Urinary bladder (tissue), 4 donors: ENCODE data around the gene NXNL1. TPM values are rescaled to one million over a fixed set of nuclear protein-coding genes. Genes with fewer than 3 reads are reported as not detected.

Experiments used
- DNase-seq: peaks from one replicate; pipeline ENCODE4 v3.0.0-alpha.2; 2015; ENCODE audit errors: extremely low spot score
- H3K27ac ChIP-seq: one replicate; pipeline ENCODE4 v1.5.1; 2013; ENCODE audit warnings: low read depth, mild to moderate bottlenecking, moderate library complexity
- H3K36me3 ChIP-seq: one replicate; pipeline ENCODE4 v1.6.1; 2013; ENCODE audit warnings: mild to moderate bottlenecking, moderate library complexity; ENCODE audit not compliant: insufficient read depth
- H3K4me1 ChIP-seq: one replicate; pipeline ENCODE4 v1.6.1; 2013; ENCODE audit warnings: mild to moderate bottlenecking, moderate library complexity; ENCODE audit not compliant: insufficient read depth
- H3K4me3 ChIP-seq: one replicate; pipeline ENCODE4 v1.5.1; 2013; ENCODE audit warnings: low read depth, low read length
- WGBS: extraction: QIAGEN DNeasy Blood & Tissue Kit; methylation state at CpG from one replicate; pipeline ENCODE4 v1.1.7; 2013; 5-methylcytosine and 5-hydroxymethylcytosine counted together
- polyA plus RNA-seq: library from polyadenylated mRNA; stranded (reverse); fragments of 200-250 nt; gene quantifications from one replicate; pipeline ENCODE4 v1.2.3, GENCODE V29; 2013
- total RNA-seq: library from RNA; depleted of rRNA; stranded (reverse); fragments of >200 nt; gene quantifications from one replicate; pipeline ENCODE4 v1.2.3, GENCODE V29; 2014
- donor health status: healthy with polysubstance abuse.
- donor health status: healthy.

Gene NXNL1
- total and polyA plus RNA-seq, 2 donors, result not detected

DNA sequence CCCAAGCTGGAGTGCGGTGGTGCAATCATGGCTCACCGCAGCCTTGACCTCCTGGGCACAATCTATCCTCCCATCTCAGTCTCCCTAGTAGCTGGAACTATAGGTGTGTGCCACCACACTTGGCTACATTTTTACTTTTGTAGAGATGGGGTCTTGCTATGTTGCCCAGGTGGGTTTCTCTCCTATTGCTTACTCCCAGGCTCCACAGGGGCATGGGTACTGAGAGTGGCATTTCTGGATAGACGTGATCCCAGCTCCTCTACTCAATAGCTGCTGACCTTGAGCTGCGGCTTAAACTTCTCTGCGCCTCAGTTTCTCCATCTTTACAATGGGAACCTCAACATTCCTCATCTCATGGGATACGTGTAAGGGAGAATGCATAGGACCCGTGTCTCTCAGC, 29.3 kb downstream of the NXNL1 start:
- Histone ChIP-seq H3K4me1 (no peaks in the 10 kb centered on the region), H3K36me3 (no peaks in the 10 kb centered on the region), H3K27ac (no peak overlapping the region), H3K4me3 (no peak overlapping the region)
- DNase-seq, result no peak
- 94% methylated on average over 7 of the region's 7 CpGs for WGBS

DNA sequence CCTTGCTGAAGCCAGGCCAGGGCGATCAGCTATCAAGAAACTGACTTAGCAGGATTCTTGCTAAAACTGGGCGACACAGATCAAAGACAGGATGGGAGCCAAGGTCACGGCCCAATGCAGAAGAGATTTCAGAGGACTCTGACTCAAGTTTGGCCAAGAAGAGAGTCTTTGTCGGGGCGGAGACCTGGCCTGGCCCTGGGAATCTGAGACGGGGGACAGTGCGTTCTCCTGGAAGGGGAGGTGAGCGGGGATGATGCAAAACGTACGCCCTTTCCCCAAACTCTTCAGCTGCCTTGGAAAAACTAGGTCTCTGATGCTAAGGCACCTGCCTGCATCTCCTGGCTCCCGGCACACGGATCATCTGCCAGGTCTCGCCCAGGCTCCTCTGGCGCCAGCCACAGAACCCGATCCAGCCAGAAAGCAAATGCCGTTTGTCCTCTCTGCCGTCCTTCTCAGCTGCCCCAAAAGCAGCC, 31.0 kb downstream of the NXNL1 start:
- Histone ChIP-seq H3K36me3 (no peaks in the 10 kb centered on the region), H3K4me1 (no peaks in the 10 kb centered on the region), H3K27ac (no peak overlapping the region), H3K4me3 (no peak overlapping the region)
- no peak for DNase-seq
- WGBS, result 54% methylated on average over 17 of the region's 17 CpGs

DNA sequence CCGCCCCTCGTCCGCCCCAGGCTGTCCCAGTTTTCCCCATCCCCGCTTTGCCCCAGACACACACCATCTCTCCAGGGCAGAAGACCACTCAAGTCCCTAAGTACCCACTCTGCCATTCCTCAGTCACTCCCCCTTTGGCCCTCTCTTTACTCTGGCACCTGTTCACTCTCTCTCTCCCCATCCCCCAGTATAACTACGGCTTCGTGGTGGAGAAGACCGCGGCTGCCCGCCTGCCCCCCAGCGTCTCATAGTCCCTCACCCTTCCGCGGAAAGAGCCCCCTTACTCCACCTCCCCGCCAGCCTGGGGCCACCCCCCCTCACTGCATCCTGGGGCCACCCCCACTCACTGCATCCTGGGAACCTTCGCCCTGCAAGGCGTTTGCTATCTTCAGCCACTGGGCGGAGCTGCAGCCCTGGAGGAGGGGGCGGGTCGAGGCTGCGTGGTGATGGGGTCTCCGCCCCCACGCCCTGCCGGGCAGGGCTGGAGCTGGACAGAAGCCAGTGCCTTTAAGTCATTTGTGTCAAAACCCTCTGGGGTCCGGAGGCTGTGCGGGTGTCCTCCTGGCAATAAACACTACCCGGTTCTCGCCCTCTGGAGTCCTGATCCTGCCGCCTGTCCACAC, 35.9 kb downstream of the NXNL1 start:
- no peak overlapping the region for H3K4me3 ChIP-seq
- DNase-seq, result no peak
- H3K36me3 ChIP-seq, result no peaks in the 10 kb centered on the region
- 25% methylated on average over 27 of the region's 27 CpGs for WGBS
- no peak overlapping the region for H3K27ac ChIP-seq
- no peaks in the 10 kb centered on the region for H3K4me1 ChIP-seq

DNA sequence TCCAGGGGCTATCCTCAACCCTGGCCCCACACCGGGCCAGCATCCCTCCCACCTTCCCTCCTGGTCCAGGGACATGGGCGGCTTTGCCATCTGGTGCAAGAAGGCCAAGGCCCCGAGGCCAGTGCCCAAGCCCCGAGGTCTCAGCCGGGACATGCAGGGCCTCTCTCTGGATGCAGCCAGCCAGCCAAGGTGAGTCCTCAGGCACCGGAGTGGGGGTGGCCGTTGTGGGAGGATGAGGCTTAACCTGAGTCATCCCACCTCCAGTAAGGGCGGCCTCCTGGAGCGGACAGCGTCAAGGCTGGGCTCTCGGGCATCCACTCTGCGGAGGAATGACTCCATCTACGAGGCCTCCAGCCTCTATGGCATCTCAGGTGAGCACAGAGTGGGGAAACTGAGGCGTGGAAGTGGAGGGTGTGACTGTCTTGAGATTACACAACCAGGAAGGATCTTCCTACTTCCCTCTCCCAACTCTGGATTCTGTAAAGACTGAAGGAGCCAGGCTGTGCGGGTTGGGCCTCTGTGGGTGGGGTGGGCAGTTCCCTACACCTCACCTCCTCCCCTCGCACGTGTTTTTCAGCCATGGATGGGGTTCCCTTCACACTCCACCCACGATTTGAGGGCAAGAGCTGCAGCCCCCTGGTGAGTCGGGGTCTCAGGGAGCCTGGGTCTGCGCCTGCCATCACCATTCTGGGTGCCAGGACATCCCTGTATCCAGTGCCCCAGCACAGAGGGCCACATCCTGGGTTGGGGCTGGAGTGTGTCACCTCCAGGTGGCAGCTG, 37.1 kb downstream of the NXNL1 start:
- no peaks in the 10 kb centered on the region for H3K36me3 ChIP-seq
- WGBS, result 92% methylated on average over 20 of the region's 20 CpGs
- no peak overlapping the region for H3K27ac ChIP-seq
- DNase-seq, result no peak
- peaks cover 4% of the 10 kb centered on the region for H3K4me1 ChIP-seq
- no peak overlapping the region for H3K4me3 ChIP-seq

DNA sequence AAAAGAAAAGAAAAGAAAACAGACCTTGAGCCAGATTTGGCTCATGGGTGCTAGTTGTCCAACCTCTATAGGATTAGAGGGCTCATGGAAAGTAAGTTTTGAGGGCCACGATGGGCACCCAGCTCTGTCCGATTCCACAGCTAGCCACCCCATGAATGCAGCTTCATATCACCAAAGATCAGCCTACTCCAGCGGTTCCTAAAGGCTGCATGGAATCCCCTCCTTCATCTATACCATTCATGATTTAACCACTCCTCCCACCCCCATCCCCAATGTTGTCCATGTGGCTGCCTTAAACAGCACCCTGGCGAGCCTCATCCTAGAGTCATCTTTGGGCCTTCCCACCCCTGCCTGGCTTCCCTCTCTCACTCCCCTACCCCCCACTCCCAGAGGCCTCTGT, 38.8 kb downstream of the NXNL1 start:
- Histone ChIP-seq H3K27ac (no peak overlapping the region), H3K36me3 (no peaks in the 10 kb centered on the region), H3K4me1 (peaks cover 4% of the 10 kb centered on the region), H3K4me3 (no peak overlapping the region)
- 96% methylated on average over 4 of the region's 4 CpGs for WGBS
- DNase-seq, result no peak

DNA sequence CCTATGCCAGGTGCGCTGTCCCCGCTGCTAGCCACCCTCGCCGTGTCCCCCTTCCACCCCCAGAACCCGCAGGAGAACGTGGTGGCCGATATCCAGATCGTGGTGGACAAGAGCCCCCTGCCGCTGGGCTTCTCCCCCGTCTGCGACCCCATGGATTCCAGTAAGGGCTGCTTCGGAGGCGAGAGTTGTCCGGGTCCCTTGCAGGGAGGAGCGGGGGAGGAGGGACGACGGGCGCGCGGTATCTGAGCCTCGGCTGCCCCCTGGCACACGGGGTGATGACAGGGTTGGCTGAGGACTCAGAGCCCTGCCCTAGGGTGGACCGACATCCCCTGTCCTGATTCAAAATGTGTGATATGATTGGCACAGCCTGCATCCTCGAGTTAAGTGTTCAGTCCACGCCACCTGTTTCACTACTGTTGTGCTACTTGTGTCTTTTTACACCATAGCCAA, 40.2 kb downstream of the NXNL1 start:
- H3K4me1 ChIP-seq, result peaks cover 4% of the 10 kb centered on the region
- no peak overlapping the region for H3K27ac ChIP-seq
- 5% methylated on average over 25 of the region's 25 CpGs for WGBS
- no peaks in the 10 kb centered on the region for H3K36me3 ChIP-seq
- DNase-seq, result no peak
- H3K4me3 ChIP-seq, result peak overlapping the region; percentile 61

DNA sequence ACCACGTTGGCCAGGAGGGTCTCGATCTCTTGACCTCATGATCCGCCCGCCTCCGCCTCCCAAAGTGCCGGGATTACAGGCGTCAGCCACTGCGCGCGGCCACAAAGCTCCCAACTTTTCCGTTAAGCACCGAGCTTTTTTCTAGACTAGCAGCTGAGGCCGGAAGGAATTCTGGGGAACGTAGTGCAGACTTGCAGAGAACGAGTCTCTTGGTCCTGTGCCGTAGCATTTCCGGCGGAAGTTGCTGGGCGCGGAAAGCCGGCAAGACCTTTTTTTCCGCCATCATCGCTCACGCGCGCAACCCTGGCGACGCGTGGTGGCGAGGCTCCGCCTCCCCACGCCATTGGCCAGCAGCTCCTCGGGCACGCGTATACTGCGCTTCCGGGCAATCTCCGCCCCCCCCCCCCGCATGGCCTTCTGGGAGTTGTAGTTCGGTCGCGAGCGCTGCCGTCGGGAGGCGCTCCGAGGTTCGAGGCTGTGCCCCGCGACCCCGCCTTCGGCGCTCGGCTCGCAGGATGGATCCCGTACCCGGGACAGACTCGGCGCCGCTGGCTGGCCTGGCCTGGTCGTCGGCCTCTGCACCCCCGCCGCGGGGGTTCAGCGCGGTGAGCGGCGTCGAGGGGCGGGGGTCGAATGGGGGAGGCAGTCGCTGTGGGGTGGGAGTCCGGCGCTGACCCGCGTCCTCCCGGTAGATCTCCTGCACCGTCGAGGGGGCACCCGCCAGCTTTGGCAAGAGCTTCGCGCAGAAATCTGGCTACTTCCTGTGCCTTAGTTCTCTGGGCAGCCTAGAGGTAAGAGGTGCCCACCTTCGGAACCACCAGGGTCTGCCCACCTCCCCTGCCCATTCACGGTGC, 40.9 kb downstream of the NXNL1 start, which contains the start of gene MVB12A:
Gene MVB12A, plus strand, starts transcription at position 427 of the 854 bp plus-strand sequence. Its CDS starts 89 bp downstream, at position 516.
- peak; percentile 96 for DNase-seq
- Histone ChIP-seq H3K27ac (peak within 1 kb of the TSS; percentile 54), H3K36me3 (no peaks in the 10 kb centered on the region), H3K4me3 (peak within 1 kb of the TSS; percentile 61), H3K4me1 (peaks cover 4% of the 10 kb centered on the region)
- WGBS, result under 1% methylated on average over 85 of the region's 85 CpGs

DNA sequence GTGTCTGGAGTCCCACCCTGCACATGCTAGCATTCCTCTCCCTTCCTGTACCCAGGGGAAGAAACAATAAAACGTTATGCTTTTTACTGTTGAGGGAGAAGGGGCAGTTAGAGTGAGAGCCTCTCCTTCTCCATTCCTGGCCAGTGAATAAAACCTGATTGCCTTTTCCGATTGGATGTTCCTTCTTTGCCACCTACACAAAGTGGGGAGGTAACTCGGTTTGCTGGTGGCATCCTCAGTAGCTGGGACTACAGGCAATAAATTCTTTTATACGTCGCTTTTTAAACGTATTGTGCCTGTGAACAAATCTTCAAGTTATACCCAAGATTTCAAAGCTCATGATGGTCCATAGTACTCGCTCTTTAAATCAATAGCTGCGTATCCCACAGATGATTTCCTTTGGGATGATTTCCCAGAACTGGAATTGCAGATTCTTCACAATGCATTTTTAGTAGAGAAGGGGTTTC, 41.5 kb downstream of the NXNL1 start:
- no peak for DNase-seq
- 9% methylated on average over 8 of the region's 8 CpGs for WGBS
- Histone ChIP-seq H3K4me1 (peaks cover 4% of the 10 kb centered on the region), H3K36me3 (no peaks in the 10 kb centered on the region), H3K4me3 (peak overlapping the region; percentile 24), H3K27ac (no peak overlapping the region)

DNA sequence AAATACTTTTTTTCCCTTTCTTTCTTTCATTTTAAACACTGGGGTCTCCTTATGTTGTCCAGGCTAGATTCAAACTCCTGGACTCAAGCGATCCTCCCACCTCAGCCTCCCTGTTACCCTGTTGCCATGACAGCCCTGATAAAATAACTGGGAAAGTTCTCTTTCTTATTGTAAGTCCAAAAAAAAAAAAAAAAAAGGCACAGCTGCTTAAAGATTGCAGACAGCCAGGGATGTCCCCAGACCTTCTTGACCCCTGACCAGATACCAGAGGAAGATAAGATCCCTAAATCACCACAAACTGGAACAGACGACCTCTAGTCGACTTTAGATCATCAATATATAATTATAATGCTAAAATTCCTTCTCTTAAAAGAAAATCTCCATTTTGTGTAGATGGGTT, 42.0 kb downstream of the NXNL1 start:
- no peak for DNase-seq
- 42% methylated on average over 3 of the region's 3 CpGs for WGBS
- Histone ChIP-seq H3K4me3 (no peak overlapping the region), H3K36me3 (no peaks in the 10 kb centered on the region), H3K4me1 (peaks cover 4% of the 10 kb centered on the region), H3K27ac (no peak overlapping the region)

DNA sequence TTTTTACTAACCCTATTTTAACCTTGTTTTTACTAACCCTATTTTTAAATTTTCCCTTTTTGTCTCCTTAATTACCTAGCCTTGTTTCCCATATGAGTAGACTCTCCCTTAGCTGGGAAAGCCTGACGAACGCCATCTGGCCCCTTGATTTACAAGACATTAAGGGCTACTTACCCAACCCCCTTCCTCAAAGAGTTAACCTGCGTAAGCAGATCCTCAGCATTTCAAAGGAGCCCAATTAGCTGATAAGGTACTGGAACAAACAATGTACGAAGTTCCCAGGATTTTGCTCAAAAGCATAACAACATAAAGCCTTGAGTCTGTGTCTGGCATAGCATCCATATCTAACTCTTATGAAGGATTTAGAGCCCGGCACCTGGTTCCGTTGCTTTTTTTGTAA, 45.6 kb downstream of the NXNL1 start:
- Histone ChIP-seq H3K36me3 (no peaks in the 10 kb centered on the region), H3K4me1 (peaks cover 6% of the 10 kb centered on the region), H3K27ac (no peak overlapping the region), H3K4me3 (no peak overlapping the region)
- WGBS, result 44% methylated on average over 6 of the region's 6 CpGs
- no peak for DNase-seq

DNA sequence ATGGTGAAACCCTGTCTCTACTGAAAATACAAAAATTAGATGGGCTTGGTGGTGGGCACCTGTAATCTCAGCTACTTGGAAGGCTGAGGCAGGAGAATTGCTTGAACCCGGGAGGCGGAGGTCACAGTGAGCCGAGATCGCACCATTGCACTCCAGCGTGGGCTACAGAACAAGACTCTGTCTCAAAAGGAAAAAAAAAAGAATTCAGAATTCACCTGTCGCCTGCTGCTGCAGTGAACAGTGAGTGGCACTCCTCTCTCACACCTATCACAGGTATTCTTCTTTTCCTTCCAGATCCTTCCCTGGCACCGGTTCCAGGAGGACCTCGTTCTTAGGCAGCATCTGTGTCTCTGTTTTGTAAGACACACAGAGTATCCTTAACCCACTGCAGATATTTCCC, 46.6 kb downstream of the NXNL1 start:
- WGBS, result 87% methylated on average over 8 of the region's 8 CpGs
- H3K4me1 ChIP-seq, result peaks cover 2% of the 10 kb centered on the region
- H3K4me3 ChIP-seq, result no peak overlapping the region
- no peak overlapping the region for H3K27ac ChIP-seq
- no peaks in the 10 kb centered on the region for H3K36me3 ChIP-seq
- no peak for DNase-seq

DNA sequence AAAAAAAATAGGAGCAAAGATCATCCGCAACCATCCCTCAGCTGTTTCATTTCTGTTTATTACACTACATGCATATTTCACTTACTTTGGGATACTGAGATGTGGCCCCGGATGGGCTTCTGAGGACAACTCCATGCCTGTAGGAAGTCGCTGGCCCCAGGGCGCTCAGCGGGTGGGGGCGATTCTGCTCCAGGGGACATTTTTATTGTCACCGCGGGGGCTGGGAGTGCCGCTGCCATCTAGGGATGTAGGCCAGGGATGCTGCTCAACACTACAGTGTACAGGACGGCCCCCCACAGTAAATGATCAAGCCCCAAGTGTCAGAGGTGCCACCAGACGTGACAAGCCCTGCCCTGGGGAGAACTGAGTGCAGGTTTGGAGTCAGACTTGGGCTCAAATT, 48.9 kb downstream of the NXNL1 start:
- H3K4me1 ChIP-seq, result peaks cover 2% of the 10 kb centered on the region
- DNase-seq, result no peak
- H3K27ac ChIP-seq, result no peak overlapping the region
- no peaks in the 10 kb centered on the region for H3K36me3 ChIP-seq
- 72% methylated on average over 11 of the region's 11 CpGs for WGBS
- no peak overlapping the region for H3K4me3 ChIP-seq

DNA sequence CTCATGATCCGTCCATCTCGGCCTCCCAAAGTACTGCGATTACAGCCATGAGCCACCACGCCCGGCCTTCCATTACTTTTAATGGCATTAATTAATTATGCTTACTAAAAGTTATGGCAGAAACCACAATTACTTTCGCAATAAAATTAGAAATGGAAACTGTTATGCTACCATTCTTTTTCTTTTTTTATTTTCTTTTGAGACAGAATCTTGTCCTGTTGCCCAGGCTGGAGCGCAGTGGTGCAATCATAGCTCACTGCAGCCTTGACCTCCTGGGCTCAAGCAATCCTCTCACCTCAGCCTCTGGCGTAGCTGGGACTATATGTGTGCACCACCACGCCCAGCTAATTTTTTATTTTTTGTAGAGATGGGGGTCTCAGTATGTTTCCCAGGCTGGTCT, 50.7 kb downstream of the NXNL1 start:
- no peak overlapping the region for H3K27ac ChIP-seq

More for the DNA sequence above, 50.7 kb downstream of the NXNL1 start:
- peaks cover 2% of the 10 kb centered on the region for H3K4me1 ChIP-seq
- 94% methylated on average over 9 of the region's 9 CpGs for WGBS
- DNase-seq, result no peak
- H3K4me3 ChIP-seq, result no peak overlapping the region
- no peaks in the 10 kb centered on the region for H3K36me3 ChIP-seq
